Measurements from ENCODE around the gene KCNT1. TPM values are rescaled to one million over a fixed set of nuclear protein-coding genes. Genes with fewer than 3 reads are reported as not detected.

The KCNT1 gene
- polyA plus RNA-seq, 1 donor (not counting 4 experiments of a cell fraction or from before 2014, with no cell fraction given), result not detected

- Histone ChIP-seq H3K4me3 (ENCODE audit: control insufficient read depth in 2 of 3, extremely low read depth in 1 of 3, insufficient read depth in 2 of 3, low read depth in 1 of 3, low read length in 3 of 3) (no peak overlapping the region), H3K36me3 (ENCODE audit: control insufficient read depth in 2 of 2, extremely low read depth in 1 of 2, insufficient read depth in 2 of 2, low read length in 2 of 2) (no peaks in the 10 kb centered on the region), H3K79me2 (ENCODE audit: control insufficient read depth, insufficient read depth, low read length) (no peaks in the 10 kb centered on the region), H3K4me2 (ENCODE audit: control insufficient read depth, extremely low read depth, insufficient read depth, low read depth, low read length) (no peak overlapping the region), H2AFZ (ENCODE audit: control insufficient read depth, low read length) (no peak overlapping the region), H3K27me3 (ENCODE audit: control insufficient read depth, extremely low read depth, insufficient read depth, low read length) (no peaks in the 10 kb centered on the region), H3K9me3 (ENCODE audit: control insufficient read depth, low read depth, low read length) (no peaks in the 10 kb centered on the region), H4K20me1 (ENCODE audit: control insufficient read depth, extremely low read depth, insufficient read depth, low read length) (no peaks in the 10 kb centered on the region), H3K27ac (ENCODE audit: control insufficient read depth, insufficient read depth, low read length) (no peak overlapping the region), H3K9ac (ENCODE audit: control insufficient read depth, extremely low read depth, insufficient read depth, low read length) (no peak overlapping the region), H3K4me1 (ENCODE audit: control insufficient read depth, extremely low read depth, insufficient read depth, low read length) (no peaks in the 10 kb centered on the region), H3K9me1 (ENCODE audit: control insufficient read depth, extremely low read depth, insufficient read depth, low read length) (no peaks in the 10 kb centered on the region)
- TF ChIP-seq EZH2 (IDR thresholded peaks at IDR 0.05; ENCODE audit: low read length) (no peak), CTCF (optimal IDR thresholded peaks at IDR 0.05 in 1 of 3, IDR thresholded peaks at IDR 0.05 in 1 of 3, conservative IDR thresholded peaks at IDR 0.05 in 1 of 3; ENCODE audit: extremely low read depth in 1 of 3, insufficient read depth in 2 of 3, low read length in 3 of 3) (no peak)
- dilution Hi-C loops (cut with MboI; ENCODE audit: extremely low pct_ligation_motif_present, low sequenced_read_pairs), result no loop called here
- no peak for FAIRE-seq
- DNase-seq (ENCODE audit: low read depth, low spot score), result no peak
These were observed 27.0 kb upstream of the KCNT1 start for GRCh38 chr9:135674977-135675376.

GRCh38 chr9:135676891-135677290, 25.1 kb upstream of the KCNT1 start:
- Histone ChIP-seq H3K4me2 (ENCODE audit: control insufficient read depth, extremely low read depth, insufficient read depth, low read depth, low read length) (no peak overlapping the region), H2AFZ (ENCODE audit: control insufficient read depth, low read length) (no peak overlapping the region), H3K9me3 (ENCODE audit: control insufficient read depth, low read depth, low read length) (no peaks in the 10 kb centered on the region), H3K9me1 (ENCODE audit: control insufficient read depth, extremely low read depth, insufficient read depth, low read length) (no peaks in the 10 kb centered on the region), H3K27me3 (ENCODE audit: control insufficient read depth, extremely low read depth, insufficient read depth, low read length) (no peaks in the 10 kb centered on the region), H3K9ac (ENCODE audit: control insufficient read depth, extremely low read depth, insufficient read depth, low read length) (no peak overlapping the region), H3K36me3 (ENCODE audit: control insufficient read depth in 2 of 2, extremely low read depth in 1 of 2, insufficient read depth in 2 of 2, low read length in 2 of 2) (no peaks in the 10 kb centered on the region), H3K4me3 (ENCODE audit: control insufficient read depth in 2 of 3, extremely low read depth in 1 of 3, insufficient read depth in 2 of 3, low read depth in 1 of 3, low read length in 3 of 3) (no peak overlapping the region), H3K79me2 (ENCODE audit: control insufficient read depth, insufficient read depth, low read length) (no peaks in the 10 kb centered on the region), H4K20me1 (ENCODE audit: control insufficient read depth, extremely low read depth, insufficient read depth, low read length) (no peaks in the 10 kb centered on the region), H3K4me1 (ENCODE audit: control insufficient read depth, extremely low read depth, insufficient read depth, low read length) (no peaks in the 10 kb centered on the region), H3K27ac (ENCODE audit: control insufficient read depth, insufficient read depth, low read length) (no peak overlapping the region)
- FAIRE-seq, result no peak
- TF ChIP-seq EZH2 (IDR thresholded peaks at IDR 0.05; ENCODE audit: low read length), result no peak
- no peak for TF ChIP-seq CTCF (optimal IDR thresholded peaks at IDR 0.05 in 1 of 3, IDR thresholded peaks at IDR 0.05 in 1 of 3, conservative IDR thresholded peaks at IDR 0.05 in 1 of 3; ENCODE audit: extremely low read depth in 1 of 3, insufficient read depth in 2 of 3, low read length in 3 of 3)
- dilution Hi-C loops (cut with MboI; ENCODE audit: extremely low pct_ligation_motif_present, low sequenced_read_pairs), result no loop called here
- DNase-seq (ENCODE audit: low read depth, low spot score), result no peak

Measured in keratinocyte (primary cell).